ENCODE results near the gene COG5.

DNA sequence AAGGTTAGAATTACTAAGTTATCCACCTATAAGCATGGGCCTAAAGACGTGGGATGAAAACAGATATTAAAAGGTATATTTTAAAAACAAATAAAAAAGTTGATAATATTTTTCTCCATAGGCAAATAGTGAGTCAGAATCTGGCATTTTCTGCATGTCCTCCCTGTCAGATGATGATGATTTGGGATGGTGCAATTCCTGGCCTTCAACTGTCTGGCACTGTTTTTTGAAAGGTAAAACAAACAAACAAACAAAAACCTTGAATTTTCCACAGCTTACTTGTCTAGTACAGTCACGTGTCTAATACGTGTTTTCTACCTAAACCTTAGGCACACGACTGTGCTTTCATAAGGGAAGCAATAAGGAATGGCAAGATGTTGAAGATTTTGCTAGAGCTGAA is 377.5 kb downstream of the COG5 start:
- TF ChIP-seq, protein P1, sequence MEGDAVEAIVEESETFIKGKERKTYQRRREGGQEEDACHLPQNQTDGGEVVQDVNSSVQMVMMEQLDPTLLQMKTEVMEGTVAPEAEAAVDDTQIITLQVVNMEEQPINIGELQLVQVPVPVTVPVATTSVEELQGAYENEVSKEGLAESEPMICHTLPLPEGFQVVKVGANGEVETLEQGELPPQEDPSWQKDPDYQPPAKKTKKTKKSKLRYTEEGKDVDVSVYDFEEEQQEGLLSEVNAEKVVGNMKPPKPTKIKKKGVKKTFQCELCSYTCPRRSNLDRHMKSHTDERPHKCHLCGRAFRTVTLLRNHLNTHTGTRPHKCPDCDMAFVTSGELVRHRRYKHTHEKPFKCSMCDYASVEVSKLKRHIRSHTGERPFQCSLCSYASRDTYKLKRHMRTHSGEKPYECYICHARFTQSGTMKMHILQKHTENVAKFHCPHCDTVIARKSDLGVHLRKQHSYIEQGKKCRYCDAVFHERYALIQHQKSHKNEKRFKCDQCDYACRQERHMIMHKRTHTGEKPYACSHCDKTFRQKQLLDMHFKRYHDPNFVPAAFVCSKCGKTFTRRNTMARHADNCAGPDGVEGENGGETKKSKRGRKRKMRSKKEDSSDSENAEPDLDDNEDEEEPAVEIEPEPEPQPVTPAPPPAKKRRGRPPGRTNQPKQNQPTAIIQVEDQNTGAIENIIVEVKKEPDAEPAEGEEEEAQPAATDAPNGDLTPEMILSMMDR (IDR thresholded peaks at IDR 0.05; ENCODE audit: low read depth, low read length, poor library complexity, severe bottlenecking): no peak
- no peak for TF ChIP-seq EZH2phosphoT487 (IDR thresholded peaks at IDR 0.05; ENCODE audit: borderline replicate concordance, low read length)

All from DOHH2 (cell line).